COLO668 (cell line): ENCODE measurements around the gene CDC14B.
"Not testable (repeated sequence)": the region's sequence is repeated elsewhere in the genome, so short reads cannot be mapped to it uniquely, and the experiment has no call there.

Experiments
- DNase-seq: peaks from one replicate; lab custom pipeline; 2025; ENCODE audit not compliant: unreplicated experiment; lab: John Stamatoyannopoulos, UW

Gene CDC14B

GRCh38 chr9:96587338-96588315 lies 32.0 kb downstream of the CDC14B start:
- DNase-seq: no peak

GRCh38 chr9:96585426-96585825 lies 34.2 kb downstream of the CDC14B start:
- no peak for DNase-seq

GRCh38 chr9:96582199-96582598 lies 37.4 kb downstream of the CDC14B start:
- DNase-seq: not testable (repeated sequence)

GRCh38 chr9:96581786-96582185 lies 37.9 kb downstream of the CDC14B start:
- no peak for DNase-seq

GRCh38 chr9:96581301-96581700 lies 38.3 kb downstream of the CDC14B start:
- no peak for DNase-seq

- no peak for DNase-seq
Measured at GRCh38 chr9:96574931-96575351, 44.7 kb downstream of the CDC14B start.

GRCh38 chr9:96574455-96574854 lies 45.2 kb downstream of the CDC14B start:
- no peak for DNase-seq

GRCh38 chr9:96567203-96567700 lies 52.4 kb downstream of the CDC14B start:
- no peak for DNase-seq

- DNase-seq: peak; percentile 72
Measured at GRCh38 chr9:96566498-96567202, 53.0 kb downstream of the CDC14B start.

GRCh38 chr9:96565671-96566497 lies 53.8 kb downstream of the CDC14B start:
- no peak for DNase-seq

- no peak for DNase-seq
Measured at GRCh38 chr9:96564217-96564616, 55.4 kb downstream of the CDC14B start.

GRCh38 chr9:96559339-96559943 lies 60.2 kb downstream of the CDC14B start:
- no peak for DNase-seq

GRCh38 chr9:96557921-96558320 lies 61.7 kb downstream of the CDC14B start:
- no peak for DNase-seq

- DNase-seq: no peak
Measured at GRCh38 chr9:96556701-96557461, 62.8 kb downstream of the CDC14B start.

- no peak for DNase-seq
Measured at GRCh38 chr9:96555567-96556386, 63.9 kb downstream of the CDC14B start.

GRCh38 chr9:96554801-96555566 lies 64.7 kb downstream of the CDC14B start:
- DNase-seq: no peak

- DNase-seq: no peak
Measured at GRCh38 chr9:96554326-96554725, 65.3 kb downstream of the CDC14B start.

GRCh38 chr9:96553070-96553469 lies 66.6 kb downstream of the CDC14B start:
- no peak for DNase-seq
